Fibroblast of villous mesenchyme (primary cell): ENCODE results near the gene ESRRA. TPM values are rescaled to one million over a fixed set of nuclear protein-coding genes. Genes with fewer than 3 reads are reported as not detected.
A peak's percentile ranks its signal among the peaks of the same experiment; 100 is the strongest.

Source experiments
- DNase-seq: peaks from one replicate; pipeline ENCODE4 v3.0.0-alpha.2; 2010; ENCODE audit warnings: low read depth
- H3K4me3 ChIP-seq: 2 replicates; pipeline ENCODE4 v1.5.1; 2011; ENCODE audit warnings: low read depth, mild to moderate bottlenecking, low read length
- CTCF ChIP-seq: IDR thresholded peaks from 2 replicates; pipeline ENCODE4 v1.5.1; 2012; ENCODE audit warnings: low read depth, mild to moderate bottlenecking, low read length; ENCODE audit not compliant: insufficient read depth
- total RNA-seq: library from RNA; depleted of rRNA; stranded (reverse); fragments of >200 nt; gene quantifications from 2 replicates; pipeline ENCODE4 v1.2.3, GENCODE V29; 2012

Gene ESRRA
- total RNA-seq, 1 donor = 23.3 TPM

GRCh38 chr11:64283092-64283491, 22.2 kb upstream of the ESRRA start:
- peak overlapping the region; percentile 81 for H3K4me3 ChIP-seq

DNA sequence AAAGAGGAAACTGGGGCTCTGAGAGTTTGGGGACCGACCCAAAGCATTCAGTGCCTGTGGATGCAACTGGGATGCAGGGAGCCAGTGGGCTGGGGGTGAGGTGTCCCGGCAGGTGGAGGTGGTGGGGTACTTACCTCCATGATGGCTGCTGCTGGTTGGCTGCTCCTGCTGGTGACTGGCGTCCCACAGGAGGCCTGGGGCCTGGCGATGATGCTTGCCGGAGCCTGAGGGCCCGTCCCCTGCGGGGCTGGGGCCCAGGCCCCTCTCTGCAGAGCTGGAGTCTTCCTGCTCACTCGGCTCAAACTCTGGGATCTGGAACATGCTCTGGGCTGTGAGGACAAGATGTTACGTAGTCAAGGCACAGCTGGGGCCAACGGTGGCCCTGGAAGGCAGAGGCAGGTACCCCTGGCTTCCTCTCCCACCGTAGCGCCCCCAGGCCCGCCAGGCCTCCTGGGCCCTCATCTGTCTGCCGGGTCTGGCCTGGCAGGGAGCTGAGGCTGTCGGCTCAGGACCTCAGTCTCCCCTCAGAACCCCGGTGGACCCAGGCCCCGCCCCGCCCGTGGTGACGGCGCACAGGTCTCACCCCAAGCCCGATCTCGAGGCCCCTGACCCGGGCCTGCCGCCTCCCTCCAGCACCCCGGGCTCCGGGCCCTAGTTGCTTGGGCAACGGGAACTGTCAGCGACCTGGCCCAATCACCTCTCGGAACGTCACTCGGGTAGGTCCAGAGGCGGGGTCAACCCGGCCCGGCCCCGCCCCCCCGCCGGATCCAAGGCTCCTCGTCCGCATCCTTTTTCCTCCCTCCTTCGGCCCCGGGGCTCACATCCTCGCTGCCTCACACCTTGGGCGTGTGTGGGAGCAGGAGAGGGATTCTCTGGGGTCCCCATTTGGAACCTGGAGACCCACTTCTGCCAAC, 21.0 kb upstream of the ESRRA start, which contains the start of gene BAD:
BAD (minus strand) TSS at position 618 of the 914 bp plus-strand sequence; CDS start at position 321, 297 bp downstream.
- no peak for TF ChIP-seq CTCF
- H3K4me3 ChIP-seq = peak within 1 kb of the TSS; percentile 81
- DNase-seq = peak; percentile 91

More at GRCh38 chr11:64283092-64283491, 22.2 kb upstream of the ESRRA start:
- no peak for DNase-seq
- no peak for TF ChIP-seq CTCF

- no peak for TF ChIP-seq CTCF
- H3K4me3 ChIP-seq = peak within 1 kb of the TSS; percentile 81
- DNase-seq = peak; percentile 67
Measured at GRCh38 chr11:64284962-64285884, 20.1 kb upstream of the ESRRA start, which contains the start of gene GPR137. Gene GPR137 (plus strand): TSS chr11:64285848. CDS start chr11:64286525, 677 bp downstream.

DNA sequence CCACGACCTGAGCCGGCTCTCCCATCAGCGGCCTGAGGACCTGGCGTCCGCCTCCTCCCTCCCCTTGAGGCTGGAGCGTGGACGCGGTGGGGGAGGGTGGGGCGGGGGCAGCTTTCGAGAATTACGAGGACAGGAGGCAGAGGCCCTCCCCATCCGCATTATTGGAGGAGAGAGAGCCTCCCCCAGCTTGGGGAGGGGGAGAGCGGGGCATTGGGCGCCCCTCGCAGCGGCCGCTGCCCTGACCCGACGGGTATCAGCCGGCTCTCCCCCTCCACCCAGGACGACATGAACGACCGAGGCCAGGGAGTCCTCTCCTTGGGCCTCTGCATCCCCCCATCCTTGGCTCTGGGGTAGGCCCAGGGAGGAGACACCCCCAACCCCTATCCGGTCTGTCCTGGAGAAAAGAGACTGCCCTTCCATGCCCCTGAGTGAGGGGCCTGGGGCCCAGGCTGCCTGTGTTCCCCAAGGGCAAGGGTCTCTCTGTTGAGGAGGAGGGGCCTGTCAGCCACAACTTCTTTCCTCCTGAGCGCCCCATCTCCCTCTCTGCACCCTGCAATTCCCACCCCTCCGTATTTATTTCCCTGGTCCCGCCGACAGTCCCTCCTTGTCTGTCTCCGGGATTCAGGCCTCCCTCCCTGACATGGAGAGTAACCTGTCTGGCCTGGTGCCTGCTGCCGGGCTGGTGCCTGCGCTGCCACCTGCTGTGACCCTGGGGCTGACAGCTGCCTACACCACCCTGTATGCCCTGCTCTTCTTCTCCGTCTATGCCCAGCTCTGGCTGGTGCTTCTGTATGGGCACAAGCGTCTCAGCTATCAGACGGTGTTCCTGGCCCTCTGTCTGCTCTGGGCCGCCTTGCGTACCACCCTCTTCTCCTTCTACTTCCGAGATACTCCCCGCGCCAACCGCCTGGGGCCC, 19.2 kb upstream of the ESRRA start:
- TF ChIP-seq CTCF = no peak
- no peak for DNase-seq
- H3K4me3 ChIP-seq = peak overlapping the region; percentile 81

- TF ChIP-seq CTCF = no peak
- no peak for DNase-seq
- H3K4me3 ChIP-seq = no peak overlapping the region
Measured at GRCh38 chr11:64286801-64287159, 18.5 kb upstream of the ESRRA start.
